Hematopoietic multipotent progenitor cell treated with erythropoietin and hydrocortisone succinate and interleukin-3 and kit ligand, for 17 days (in vitro differentiated cells): ENCODE data around the gene RCE1.
"Not testable (repeated sequence)": the region's sequence is repeated elsewhere in the genome, so short reads cannot be mapped to it uniquely, and the experiment has no call there.

Experiments
- DNase-seq: peaks from one replicate; pipeline ENCODE4 v3.0.0-alpha.2; 2015; ENCODE audit warnings: low spot score

The RCE1 gene, protein sequence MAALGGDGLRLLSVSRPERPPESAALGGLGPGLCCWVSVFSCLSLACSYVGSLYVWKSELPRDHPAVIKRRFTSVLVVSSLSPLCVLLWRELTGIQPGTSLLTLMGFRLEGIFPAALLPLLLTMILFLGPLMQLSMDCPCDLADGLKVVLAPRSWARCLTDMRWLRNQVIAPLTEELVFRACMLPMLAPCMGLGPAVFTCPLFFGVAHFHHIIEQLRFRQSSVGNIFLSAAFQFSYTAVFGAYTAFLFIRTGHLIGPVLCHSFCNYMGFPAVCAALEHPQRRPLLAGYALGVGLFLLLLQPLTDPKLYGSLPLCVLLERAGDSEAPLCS

DNA sequence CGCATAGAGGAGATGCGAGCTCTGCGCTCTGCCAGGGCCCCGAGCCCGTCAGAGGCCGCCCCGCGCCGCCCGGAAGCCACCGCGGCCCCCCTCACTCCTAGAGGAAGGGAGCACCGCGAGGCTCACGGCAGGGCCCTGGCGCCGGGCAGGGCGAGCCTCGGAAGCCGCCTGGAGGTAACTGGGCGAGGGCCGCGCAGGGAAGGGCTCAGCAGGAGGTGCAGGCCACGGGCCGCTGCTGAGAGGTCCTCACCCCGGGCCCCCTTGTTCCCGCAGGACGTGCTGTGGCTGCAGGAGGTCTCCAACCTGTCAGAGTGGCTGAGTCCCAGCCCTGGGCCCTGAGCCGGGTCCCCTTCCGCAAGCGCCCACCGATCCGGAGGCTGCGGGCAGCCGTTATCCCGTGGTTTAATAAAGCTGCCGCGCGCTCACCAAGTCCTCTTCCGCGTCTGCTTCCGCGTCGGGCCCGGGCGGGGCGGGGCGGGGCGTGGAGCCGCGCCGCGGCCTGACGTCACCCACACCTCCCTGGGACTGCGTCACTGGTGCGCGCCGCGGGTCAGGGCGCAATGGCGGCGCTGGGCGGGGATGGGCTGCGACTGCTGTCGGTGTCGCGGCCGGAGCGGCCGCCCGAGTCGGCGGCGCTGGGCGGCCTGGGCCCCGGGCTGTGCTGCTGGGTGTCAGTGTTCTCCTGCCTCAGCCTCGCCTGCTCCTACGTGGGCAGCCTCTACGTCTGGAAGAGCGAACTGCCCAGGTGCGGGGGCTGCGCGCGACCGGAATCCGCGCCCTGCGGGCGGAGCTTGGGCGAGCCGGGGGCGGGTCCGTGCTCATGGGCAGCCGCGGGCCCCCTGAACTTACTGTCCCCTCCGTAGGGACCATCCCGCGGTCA, at the start of gene RCE1:
Gene RCE1 (plus strand): TSS at position 546 of the 880 bp plus-strand sequence. CDS start 15 bp downstream, at position 561.
- DNase-seq = peak; percentile 93

DNA sequence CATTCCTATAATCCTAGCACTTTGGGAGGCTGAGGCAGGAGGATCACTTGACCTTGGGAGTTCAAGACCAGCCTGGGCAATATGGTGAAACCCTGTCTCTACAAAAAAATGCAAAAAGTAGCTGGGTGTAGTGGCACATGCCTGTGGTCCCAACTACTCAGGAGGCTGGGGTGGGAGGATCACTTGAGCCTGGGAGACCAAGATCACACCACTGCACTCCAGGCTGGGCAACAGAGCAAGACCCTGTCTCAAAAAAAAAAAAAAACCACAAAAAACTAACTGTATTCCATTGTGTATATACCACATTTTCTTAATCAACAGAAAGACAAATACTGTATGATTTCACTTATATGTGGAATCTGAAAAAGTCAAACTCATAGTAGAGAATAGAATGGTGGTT, 43.4 kb upstream of the RCE1 start:
- DNase-seq = not testable (repeated sequence)

DNA sequence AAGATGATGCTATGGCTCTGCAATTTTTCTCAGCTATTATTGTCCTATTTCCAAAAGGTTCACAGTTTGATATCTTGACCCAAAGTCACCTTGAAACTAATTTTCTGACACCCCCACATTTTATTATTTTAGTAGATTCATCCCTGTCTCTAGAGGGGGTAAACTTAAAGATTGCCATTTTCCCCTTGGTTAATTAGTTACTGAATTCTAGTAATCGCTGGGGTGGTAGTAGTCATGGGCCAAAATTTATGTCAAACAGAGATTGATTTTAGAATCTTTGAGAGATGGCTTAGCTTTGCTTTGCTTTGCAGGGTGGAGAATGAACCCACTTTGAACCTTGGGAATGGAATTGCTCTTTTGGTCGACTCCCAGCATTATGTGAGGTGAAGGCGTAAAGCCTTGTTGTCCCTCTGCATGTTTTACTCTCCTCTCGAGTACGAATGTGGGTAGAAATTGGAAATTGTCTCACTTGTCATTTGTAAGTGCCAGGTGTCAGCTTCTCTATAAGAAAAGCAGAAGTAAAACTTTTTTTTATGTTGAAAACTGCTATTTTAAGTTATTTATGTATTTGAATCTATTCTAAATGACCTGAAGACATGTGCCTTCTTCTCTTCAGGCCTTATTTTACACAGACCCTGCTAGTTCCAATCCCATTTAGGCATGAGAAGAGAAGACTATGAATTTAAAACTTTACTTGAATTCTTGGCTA, 42.4 kb upstream of the RCE1 start:
- DNase-seq = no peak

DNA sequence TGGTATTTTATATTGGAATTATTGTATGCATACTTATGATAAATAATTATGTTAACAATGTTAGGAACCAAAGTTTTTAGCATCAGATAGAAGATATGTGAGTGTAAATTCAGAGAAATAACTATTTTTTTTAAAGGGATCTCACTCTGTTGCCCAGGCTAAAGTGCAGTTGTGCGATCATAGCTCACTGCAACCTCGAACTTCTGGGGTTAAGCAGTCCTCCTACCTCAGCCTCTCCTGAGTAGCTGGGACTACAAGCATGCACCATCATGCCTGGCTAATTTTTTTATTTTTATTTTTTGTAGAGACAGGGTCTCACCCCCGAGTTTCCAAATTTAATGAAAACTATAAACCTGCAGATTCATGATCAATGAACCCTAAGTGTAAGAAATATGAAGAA, 33.6 kb upstream of the RCE1 start:
- DNase-seq = no peak

DNA sequence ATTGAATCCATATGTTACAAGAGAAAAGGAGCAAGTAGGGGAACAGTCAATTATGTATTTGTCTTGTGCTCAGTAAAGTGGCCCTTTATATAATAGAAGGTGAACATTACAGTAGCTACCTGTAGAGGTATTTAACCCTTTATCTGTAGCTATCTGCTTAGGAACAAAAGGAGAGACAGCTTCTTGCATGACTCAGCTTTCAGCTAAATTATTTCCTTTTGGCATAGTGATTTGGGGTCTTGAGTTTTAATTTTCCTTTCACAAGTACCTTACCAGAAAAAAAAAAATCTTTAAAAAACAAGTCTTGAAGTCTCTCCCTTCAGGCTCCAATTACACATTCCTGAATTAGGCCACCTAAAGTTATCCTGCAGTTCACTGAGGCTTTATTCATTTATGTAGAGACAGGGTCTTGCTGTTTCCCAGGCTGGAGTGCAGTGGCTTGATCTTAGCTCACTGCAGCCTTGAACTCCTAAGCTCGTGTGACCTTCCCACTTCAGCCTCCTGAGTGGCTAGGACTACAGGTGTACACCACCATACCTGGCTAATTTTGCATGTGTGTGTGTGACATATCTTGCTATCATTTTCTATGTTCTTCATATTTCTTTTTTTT, 32.6 kb upstream of the RCE1 start:
- no peak for DNase-seq

DNA sequence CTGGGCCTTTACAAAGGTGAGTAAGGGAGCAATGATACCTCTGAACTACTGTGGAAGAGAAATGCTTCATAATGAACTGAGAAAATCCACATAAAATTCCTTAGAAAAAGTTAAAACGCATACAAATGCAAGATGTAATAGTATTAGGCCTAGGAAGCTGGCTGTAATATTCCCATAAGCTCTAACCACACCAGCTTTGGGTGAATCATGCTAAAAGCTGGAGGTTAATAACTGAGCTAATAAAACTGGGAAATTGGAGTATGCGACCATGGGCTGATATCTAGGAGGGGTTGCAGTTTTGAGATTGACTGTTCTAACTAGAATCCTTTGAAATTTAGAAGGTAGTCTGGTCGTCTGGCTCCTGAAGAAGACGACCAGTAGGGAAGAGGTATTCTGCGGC, 28.6 kb upstream of the RCE1 start:
- DNase-seq = no peak

DNA sequence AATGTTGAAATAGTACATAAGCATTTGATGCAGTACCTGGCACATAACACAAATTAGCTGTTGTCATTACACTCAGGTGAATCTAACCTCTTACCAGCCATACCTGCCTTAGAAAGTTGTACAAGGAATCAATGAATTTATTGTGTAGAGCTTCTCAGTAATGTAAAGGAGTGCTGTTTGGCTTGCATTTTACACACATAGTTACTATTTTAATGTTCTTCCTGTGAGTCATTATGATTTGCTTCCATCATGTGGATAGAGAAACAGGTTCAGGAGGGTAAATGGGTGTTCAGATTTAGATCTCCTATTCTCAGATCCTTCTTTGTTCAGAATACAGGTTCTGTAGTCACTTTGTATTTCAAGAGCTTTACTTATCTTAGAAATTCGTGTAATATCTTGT, 27.6 kb upstream of the RCE1 start:
- no peak for DNase-seq

DNA sequence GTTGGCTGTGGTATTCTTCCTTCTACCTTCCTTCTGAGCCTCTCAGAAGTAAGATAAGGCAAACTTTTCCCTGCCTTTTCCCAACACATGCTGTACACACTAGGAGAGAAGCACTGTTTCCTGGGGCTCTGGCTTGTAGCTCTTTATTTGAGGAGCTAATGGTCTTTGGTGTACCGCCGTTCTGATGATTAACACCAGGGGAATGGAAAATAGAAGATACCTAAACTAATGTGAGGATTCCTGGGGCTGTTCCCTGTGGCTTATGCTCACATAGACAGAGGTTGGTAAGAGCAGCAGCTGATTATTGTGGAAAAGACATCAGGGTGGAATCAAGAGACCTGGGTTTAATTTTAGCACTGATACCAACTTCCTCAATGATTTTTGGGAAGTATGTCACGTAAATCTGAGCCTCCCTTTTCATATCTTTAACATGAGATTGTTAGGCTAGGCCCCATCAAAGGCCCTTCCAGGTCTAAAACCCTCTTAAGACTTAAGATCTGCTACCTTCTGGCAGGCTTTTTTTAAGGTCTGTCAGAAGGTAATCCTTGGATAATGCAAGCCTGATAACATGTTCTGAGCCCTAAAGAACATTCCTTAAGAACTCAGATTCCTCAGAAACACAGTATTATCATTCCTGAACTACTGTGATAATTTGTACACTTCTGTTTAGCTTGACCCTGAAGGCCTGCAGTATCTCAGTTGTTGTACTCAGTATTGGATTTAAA, 24.8 kb upstream of the RCE1 start:
- no peak for DNase-seq

DNA sequence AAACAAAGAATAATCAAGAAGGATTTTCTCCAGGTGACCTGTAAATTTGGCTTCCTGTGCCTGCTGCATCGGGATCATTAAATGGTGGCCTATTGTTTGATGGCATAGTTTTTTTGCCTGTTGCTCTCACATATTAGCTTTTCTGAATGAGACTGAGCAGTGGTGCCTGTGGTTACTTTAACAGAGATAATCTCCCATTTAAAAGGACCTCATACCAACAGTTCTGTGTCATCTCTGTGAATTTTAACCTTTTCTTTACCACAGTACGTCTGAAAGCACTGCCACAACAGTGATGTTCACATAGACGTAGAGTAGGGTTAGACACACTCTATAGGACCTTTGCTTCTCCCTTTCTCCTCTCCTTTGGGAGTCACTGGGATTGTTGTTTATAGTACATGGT, 22.9 kb upstream of the RCE1 start:
- DNase-seq = no peak

DNA sequence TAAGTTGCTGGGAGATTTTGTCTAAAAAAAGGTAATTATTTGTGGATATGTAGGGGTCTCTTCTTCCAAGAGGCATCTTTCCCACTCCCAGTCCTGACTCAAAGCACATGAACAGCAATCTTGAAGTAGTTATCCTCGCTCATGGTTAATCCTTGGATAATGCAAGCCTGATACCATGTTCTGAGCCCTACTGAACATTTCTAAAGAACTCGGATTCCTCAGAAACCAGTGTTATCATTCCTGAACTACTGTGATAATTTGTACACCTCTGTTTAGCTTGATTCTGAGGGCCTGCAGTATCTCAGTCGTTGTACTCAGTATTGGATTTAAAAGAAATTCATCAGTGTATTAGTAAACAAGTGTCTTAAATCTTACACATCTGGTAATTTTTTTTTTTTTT, 22.3 kb upstream of the RCE1 start:
- no peak for DNase-seq

DNA sequence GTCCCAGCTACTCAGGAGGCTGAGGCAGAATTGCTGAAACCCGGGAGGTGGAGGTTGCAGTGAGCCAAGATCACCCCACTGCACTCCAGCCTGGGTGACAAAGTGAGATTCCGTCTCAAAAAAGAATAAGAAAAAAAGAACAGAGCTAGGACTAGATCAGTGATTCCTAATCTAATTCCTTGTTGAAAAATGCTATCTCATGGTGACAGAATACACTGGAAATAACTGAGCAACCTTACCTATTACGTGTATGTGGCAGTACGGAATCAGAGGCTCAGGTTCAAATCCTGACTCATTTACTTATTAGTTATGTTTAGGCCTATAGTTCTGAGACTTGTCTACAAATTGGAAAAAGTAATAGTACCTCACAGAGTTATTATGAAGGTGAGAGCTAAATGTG, 19.5 kb upstream of the RCE1 start:
- no peak for DNase-seq

DNA sequence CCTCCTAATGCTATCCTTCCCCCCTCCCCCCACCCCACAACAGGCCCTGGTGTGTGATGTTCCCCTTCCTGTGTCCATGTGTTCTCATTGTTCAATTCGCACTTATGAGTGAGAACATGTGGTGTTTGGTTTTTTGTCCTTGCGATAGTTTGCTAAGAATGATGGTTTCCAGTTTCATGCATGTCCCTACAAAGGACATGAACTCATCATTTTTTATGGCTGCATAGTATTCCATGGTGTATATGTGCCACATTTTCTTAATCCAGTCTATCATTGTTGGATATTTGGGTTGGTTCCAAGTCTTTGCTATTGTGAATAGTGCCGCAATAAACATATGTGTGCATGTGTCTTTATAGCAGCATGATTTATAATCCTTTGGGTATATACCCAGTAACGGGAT, 18.7 kb upstream of the RCE1 start:
- not testable (repeated sequence) for DNase-seq

DNA sequence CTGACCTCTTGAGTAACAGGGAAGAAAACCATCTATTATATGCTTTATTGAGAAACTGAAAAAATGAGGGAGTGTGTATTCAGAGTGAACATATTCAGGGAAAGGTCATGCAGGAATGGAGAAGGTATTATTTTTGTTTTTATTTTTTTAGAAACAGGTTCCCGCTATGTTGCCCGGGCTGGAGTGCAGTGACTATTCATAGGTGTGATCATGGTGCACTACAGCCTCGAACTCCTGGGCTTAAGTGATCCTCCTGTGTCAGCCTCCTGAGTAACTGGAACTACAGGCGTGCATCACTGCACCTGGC, 8.7 kb upstream of the RCE1 start:
- DNase-seq = no peak

DNA sequence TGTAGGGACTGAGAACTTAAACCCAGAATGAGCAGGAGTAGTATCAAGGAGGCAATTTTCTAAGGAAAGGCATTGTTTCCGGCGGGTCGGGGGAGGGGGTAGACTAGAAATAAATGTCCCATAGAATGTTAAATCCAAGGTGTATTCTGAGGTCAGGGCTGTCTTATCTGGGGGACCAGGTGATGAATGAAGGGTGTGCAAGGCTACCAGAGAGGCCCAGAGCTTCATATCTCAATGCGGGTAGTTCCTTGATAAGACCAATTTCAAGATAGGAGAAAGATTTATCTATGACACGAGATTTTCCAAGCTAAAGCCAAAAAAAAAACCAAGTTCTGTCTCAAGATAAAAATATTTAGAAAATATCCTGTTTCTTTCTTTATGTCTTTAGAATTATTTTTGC, 8.3 kb upstream of the RCE1 start:
- peak; percentile 43 for DNase-seq

DNA sequence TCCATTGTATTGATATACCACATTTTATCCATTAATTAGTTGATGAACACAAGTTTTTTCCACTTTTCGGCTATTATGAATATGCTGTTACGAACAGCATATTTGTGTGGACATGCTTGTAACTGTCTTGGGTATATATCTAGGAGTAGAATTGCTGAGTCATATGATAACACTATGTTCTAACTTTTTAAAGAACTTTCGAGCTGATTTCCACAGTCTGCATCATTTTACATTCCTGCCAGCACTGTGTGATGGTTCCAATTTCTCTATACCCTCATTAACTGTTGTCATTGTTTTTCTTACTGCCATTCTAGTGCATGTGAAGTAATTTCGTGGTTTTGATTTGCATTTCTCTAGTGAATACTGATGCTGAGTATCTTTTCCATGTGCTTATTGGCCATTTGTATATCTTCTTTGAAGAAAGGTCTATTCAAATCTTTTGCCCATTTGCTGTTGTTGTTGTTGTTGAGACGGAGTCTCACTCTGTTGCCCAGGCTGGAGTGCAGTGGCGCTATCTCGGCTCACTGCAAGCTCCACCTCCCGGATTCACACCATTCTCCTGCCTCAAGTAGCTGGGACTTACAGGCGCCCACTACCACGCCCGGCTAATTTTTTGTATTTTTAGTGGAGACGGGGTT, 7.4 kb upstream of the RCE1 start:
- peak; percentile 72 for DNase-seq

DNA sequence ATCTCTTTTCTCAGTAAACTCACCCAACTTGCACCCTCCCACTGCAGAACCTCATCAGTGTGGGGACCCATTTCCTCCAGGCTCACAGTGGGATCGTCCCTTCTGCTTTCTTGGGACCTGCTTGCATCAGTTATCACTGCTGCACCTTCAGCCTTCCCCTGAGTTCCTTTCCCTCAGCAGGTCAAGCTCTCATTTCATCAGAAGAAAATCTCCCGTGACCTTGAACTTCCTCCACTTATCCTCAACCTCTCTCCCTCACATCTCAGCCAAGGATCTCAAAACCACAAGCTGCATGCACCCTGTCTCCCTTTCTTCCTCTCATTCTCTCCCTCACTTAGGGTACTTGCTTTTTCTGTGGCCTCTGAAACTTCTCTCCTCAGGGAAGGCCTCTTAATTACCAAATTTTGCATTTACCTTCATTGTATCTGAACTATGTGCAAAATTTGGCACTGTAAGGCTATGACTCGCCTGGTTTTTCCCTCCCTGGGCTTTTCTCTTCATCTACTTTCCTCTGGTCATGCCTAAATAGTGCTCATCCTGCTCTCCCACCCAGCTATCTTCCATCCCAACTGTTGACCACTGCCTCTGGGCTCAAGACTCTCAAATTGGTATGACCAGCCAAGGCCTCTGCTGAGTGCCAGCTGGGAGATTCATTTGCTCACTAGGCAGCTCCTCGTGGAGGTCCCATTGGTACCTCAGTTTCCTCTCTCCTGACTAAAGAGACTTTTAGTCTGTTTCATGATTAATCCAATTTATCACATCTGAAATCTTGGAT, 2.7 kb upstream of the RCE1 start:
- no peak for DNase-seq

DNA sequence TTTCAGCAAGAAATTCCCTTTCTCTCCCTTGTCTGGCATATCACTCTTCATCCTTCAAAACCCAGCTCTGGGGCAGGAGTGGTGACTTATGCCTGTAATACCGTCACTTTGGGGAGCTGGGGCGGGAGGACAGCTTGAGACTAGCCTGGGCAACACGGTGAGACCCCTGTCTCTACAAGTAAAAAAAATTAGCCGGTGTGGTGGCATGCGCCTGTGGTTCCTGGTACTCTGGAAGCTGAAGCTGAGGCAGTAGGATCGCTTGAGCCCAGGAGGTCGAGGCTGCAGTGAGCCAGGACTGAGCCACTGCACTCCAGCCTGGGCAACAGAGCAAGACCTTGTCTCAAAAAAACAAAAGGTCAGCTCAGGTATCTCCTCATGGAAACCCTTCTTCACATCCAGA, 1.4 kb upstream of the RCE1 start:
- no peak for DNase-seq

DNA sequence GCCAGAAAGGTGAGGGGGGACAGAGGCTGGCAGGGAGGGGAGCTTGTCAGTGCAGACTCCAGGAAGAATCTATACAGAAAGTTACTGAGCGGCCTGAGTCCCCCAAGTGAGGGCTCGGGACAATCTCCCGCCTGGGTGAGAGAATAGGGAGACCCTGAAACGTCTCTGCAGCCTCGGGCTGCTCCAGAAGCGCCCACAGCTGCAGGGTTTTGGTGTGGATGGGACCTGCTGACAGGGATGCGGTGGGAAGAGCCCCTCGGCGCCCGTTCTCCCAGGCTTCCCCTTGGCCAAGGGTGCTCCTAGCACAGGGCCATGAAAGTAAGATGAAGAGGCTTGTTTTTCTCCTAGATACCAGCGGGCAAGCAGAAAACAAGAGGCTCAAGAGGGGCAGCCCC, 743 bp upstream of the RCE1 start:
- DNase-seq = no peak

DNA sequence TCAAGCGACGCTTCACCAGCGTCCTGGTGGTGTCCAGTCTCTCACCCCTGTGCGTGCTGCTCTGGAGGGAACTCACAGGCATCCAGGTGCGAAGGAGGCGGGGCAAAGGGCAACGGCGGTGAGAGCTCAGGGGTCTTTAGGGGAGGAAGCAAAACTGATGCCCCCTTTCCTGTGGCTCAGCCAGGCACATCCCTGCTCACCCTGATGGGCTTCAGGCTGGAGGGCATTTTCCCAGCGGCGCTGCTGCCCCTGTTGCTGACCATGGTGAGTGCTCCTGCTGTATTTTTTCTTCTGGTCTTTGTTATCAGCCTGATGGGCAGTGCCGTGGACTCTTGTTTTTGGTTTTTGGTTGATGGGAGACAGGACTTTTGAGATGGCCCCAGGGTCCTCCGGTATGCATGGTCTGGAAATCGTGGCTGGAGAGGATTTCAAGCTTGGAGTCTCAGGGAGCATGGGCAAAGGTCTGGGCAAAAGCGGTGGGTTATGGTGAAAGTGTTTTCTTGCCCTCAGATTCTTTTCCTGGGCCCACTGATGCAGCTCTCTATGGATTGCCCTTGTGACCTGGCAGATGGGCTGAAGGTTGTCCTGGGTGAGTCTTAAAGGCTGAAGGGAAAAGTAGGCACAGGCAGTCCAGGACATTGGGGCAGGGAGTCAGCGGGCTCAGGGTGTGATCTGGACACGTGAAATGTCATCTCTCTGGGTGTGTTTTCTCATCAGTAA, 695 bp downstream of the RCE1 start:
- no peak for DNase-seq
